GOT3 (cell line): ENCODE results near the gene FNDC5.

ENCODE experiments used
- DNase-seq: peaks from one replicate; lab custom pipeline; 2025; ENCODE audit warnings: mixed read lengths; lab: John Stamatoyannopoulos, UW

FNDC5 gene

GRCh38 chr1:32813941-32814739, 56.6 kb downstream of the FNDC5 start:
- DNase-seq = no peak
